Stimulated activated CD8-positive, alpha-beta memory T cell treated with anti-CD3 and anti-CD28 coated beads, Interleukin-15, amount 100 ng/mL, for 48 hours (primary cell): ENCODE results near the gene APOH.

Source experiments
- DNase-seq, 2 donors: peaks; one replicate each; pipeline ENCODE4 v3.0.0-alpha.2; 2020; ENCODE audit warnings: low read depth in 2 of 2

The APOH gene

GRCh38 chr17:66234611-66235010 lies 5.4 kb upstream of the APOH start:
- DNase-seq, result no peak

DNA sequence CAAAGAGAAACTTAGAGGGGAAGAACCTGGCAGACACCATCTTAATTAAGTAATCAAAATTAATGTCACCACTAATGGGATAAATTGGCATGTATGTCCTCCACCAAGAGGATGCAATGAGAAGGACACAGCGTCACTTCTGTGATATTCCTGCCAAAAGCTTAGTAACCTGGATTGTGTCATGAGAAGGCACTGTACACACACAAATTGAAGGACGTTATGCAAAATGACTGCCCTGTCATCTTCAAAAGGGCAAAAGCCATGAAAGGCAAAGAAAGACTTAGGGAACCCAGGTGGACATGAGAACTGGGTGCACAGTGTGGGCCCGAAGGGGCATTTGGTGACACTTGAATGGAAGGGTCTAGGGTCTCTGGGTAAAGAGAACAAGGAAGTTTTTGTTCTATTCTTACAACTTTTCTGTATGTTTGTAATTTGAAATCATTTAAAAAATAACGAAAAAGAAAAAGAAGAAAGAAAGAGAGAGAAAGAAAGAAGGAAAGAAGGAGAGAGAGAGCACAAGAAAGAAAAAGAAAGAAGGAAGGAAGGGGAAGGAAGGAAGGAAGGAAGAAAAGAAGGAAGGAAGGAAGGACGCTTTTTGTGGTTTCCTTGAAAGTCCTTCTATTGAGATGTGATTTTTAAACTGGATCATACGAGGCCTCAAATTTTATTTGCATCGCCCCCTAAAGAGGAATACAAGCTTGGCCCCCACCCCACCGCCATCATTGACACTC lies 4.0 kb upstream of the APOH start:
- no peak for DNase-seq

GRCh38 chr17:66230922-66231591 lies 1.8 kb upstream of the APOH start:
- DNase-seq, result no peak

DNA sequence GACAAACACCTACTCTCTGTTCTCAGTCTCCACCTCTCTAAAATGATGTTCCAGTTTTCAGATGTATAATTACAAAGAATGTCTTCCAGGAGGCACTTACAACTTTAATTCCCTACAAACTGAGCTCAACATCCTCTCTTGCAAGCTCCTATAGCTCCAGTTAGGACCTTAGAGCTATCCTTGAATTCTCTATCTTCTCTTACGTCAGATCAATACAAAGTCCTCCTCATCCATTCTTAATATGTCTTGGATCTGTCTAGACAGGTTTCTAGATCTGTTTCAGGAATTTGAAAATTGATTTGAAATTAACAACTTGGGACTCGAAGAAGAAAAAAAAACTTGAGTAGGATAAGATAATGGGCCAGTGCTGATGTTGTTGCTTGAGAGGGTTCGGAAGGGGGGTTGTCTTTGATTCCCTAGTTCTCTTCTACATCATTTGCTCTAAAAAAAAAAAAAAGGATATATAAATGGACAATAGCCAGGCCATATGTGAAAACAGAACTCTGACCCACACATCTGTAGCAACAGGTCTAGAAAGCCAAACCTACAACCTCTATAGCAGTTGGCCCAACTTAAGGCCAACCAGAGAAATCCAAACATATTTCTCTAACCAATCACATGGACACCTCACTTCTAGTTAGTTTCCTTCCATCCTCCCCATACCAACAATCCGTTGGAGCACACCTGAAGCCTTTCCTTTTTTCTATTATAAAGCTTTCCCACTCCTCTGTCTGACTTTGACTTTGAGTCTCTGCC lies 746 bp upstream of the APOH start:
- DNase-seq, result no peak

GRCh38 chr17:66227212-66228045 lies 1.8 kb downstream of the APOH start:
- DNase-seq, result no peak

GRCh38 chr17:66222798-66223350 lies 6.3 kb downstream of the APOH start:
- no peak for DNase-seq

DNA sequence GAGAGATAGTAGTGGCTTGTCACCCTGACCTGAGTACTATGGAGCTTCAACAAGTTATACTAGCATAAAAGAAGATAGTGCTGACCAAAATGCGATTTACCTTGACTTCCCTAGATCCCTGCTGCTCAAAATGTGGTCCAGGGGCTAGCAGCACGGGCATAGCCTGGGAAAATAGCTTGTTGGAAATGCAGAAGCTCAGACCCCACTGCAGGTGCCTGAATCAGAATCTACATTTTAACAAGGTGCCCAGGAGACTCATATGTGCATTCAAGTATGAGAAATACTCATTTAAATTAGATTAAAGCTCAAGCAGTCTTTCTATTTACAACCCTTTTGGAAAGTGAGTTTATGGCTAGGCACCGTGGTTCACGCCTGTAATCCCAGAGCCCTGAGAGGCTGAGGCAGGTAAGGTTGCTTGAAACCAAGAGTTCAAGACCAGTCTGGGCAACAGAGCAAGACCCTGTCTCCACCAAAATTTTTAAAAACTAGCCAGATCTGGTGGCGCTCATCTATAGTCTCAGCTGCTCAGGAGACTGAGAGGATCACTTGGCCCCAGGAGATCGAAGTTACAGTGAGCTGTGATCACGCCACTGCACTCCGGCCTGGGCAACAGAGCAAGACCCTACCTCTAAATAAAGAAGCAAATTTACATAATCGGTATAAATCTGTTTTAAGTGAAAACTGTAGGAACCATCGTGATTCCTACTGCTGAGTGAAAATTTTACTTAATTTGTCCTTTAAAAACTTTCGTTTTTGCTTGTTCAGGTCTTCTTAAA lies 7.3 kb downstream of the APOH start:
- DNase-seq, result no peak

- DNase-seq, result no peak
Observed at GRCh38 chr17:66221343-66221742, 7.9 kb downstream of the APOH start.

DNA sequence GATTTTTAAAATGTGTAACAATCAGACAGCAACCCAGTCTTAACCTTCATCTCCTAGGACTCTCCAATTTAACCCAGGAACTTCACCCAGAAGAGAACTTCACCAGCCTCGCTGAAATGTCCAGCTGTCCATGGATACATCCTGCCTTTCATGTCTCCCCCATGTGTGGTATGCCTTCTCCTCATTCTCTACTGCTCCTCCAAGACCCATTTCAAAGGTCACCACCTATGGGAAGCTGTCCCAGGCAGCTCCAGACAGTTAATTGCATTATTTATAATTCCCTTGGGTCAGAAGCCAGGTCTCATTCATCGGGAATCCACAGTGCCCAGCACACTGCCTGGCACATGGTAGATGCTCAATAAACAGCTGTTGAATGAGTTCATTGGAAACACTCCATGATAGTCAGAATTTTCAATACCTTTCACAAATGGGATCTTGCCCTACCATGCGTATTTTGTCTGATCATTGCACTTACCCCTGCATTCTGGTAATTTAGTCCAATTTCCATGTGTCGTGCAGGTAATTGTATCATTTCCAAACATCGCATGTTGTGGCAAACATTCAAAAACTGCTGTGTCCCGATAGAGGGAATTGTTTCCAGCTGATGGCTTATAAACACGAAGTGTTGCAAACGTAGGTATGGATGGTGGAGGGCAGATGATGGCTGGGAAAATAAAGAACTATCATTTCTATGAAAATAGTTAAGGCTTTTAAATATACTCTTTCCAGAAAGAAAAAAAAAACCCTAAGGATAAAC lies 9.0 kb downstream of the APOH start:
- DNase-seq, result no peak

DNA sequence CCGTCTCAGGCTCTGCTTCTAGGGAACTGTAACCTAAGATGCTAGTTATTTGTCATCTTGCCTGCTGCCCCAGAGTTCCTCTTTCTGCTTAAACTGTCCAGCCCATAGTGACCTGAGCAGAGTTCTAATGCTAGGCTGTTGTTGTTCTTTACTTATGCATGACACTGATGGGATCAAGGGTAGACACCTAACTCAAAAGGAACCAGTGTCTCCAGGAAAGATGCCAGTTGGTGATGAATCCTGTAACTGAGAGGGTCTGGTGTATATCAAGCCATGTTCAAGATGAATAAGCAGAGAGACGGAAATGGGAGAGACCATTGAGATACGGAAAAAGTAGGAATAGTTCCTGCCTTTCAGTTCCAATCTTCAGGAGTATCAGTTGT lies 13.7 kb downstream of the APOH start:
- no peak for DNase-seq

DNA sequence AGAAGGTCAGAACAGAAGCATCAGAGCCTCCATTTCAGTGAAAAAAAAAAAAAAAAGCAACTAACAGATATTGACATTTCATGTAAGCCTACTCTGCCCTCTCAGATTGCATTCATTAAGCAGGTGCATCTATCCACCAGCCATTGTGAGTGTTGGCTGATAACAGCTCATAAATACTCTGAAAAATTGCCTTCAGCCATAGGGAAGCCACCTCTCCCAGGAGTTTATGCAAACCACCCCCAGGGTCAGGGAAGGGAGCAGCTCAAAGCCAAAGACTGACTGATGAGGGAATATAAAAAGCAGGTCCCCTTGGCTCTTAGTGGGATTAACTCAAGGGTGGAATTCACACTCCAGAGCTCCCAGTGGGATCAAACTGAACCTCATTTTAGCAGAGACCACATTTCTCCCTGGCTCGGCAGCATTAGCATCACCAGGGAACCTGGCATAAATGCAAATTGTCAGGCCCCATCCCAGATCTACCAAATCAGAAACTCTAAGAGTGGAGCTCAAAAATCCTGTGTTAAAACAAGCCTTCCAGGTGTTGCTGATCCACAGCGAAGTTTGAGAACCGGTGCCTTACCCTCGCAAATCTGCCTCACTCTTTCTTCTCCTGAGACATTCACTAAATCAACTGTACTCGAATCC lies 14.2 kb downstream of the APOH start:
- no peak for DNase-seq

- no peak for DNase-seq
Observed at GRCh38 chr17:66211047-66211810, 18.0 kb downstream of the APOH start.

GRCh38 chr17:66210208-66210574 lies 19.0 kb downstream of the APOH start:
- no peak for DNase-seq

DNA sequence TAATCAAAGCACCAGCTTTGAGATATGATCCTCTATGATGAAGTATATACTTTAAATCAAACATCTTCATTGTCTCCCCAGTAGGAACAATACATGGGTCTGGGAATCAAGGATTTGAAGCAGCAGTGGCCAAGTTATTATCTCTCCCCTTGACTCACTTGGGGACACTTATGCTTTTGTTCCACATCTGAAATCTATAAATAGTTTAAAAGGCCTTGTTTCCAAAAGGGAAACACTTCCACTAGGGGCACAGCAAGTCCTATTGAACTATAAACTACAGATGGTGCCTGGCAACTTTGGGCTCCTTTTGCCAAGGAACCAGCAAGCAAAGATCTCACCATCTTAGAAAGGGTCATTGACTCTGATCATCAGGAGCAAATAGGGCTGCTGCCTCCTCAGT lies 21.3 kb downstream of the APOH start:
- no peak for DNase-seq

GRCh38 chr17:66203274-66204015 lies 25.8 kb downstream of the APOH start:
- no peak for DNase-seq

DNA sequence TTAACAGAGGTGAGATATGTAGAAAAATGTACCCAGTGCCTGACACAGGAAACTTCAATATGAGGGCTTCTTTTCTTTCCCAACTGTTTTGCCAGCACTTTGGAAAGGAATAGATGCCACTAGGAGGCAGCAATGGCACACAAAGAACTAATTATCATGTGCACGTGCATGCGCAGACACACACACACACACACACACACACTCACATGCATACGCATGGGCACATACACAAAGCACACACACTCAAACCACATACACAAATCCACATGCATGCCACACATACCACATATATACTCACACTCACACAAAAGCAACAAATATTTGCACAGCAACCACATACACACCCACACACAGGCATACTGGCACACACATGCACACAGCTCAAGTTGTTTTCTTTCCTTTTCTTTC lies 28.5 kb downstream of the APOH start:
- DNase-seq, result peak in 1 of 2 donors; percentile 9

DNA sequence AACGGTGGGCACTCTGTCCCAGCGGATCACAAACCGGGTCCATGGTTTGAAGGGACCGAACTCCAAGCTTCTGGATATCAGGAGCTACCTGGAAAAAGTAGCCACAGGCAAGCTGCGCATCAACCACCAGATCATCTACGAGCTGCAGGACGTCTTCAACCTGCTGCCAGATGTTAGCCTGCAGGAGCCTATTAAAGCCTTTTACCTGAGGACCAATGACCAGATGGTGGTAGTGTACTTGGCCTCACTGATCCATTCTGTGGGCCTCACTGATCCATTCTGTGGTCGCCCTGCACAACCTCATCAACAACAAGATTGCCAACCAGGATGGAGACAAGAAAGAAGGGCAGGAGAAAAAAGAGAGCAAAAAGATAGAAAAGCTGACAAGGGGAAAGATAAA lies 31.0 kb downstream of the APOH start:
- DNase-seq, result no peak

DNA sequence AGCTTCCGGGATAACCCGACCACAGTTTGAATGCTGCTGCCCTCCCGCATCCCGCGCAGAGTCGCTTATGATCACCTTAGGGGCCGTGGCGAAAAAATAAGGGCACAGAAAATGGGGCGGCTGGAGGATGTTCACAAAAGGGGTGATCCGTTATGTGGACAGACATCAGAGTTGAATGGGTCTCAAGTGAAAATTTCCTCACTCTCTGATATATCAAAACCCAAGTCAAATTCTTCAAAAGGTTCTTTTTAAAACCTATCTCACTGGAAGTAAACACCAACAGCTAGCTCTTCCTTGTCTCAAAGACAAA lies 36.9 kb downstream of the APOH start:
- DNase-seq, result no peak
